Chondrocyte (in vitro differentiated cells): ENCODE results near the gene DIRAS3. TPM values are rescaled to one million over a fixed set of nuclear protein-coding genes. Genes with fewer than 3 reads are reported as not detected.

Experiments used
- DNase-seq: peaks from one replicate; pipeline ENCODE4 v3.0.0; 2021; ENCODE audit warnings: mixed read lengths, low spot score
- H3K27ac Mint-ChIP-seq: one replicate; pipeline ENCODE4 v1.8.0; 2021; ENCODE audit warnings: mild to moderate bottlenecking, moderate library complexity, mixed read lengths; ENCODE audit not compliant: unreplicated experiment
- H3K27me3 Mint-ChIP-seq: 2 replicates; pipeline ENCODE4 v1.8.0; 2021; ENCODE audit warnings: low read depth, mixed read lengths
- H3K36me3 Mint-ChIP-seq: 2 replicates; pipeline ENCODE4 v1.8.0; 2021; ENCODE audit warnings: low read depth, mixed read lengths
- H3K4me1 Mint-ChIP-seq: 2 replicates; pipeline ENCODE4 v1.8.0; 2021; ENCODE audit warnings: low read depth, mild to moderate bottlenecking, mixed read lengths
- H3K4me3 Mint-ChIP-seq: one replicate; pipeline ENCODE4 v1.8.0; 2021; ENCODE audit warnings: mild to moderate bottlenecking, moderate library complexity, mixed read lengths; ENCODE audit not compliant: unreplicated experiment
- H3K9me3 Mint-ChIP-seq: 2 replicates; pipeline ENCODE4 v1.8.0; 2021; ENCODE audit warnings: low read depth, mixed read lengths
- CTCF ChIP-seq: fragments of 200-600 bp; sonication (generic); IDR thresholded peaks from 2 replicates; pipeline ENCODE4 v1.5.0; 2021; ENCODE audit warnings: antibody characterized with exemption, mild to moderate bottlenecking, moderate library complexity
- total RNA-seq: library from RNA; stranded (reverse); gene quantifications from 3 replicates; pipeline ENCODE4 v1.2.1, GENCODE V29; 2021

The DIRAS3 gene
- total RNA-seq, 1 donor from 2014 or later = 0.30 TPM

- Mint-ChIP-seq H3K4me3 (no peak overlapping the region), H3K27me3 (no peaks in the 10 kb centered on the region), H3K9me3 (peaks cover 39% of the 10 kb centered on the region), H3K4me1 (no peaks in the 10 kb centered on the region), H3K36me3 (peaks cover 7% of the 10 kb centered on the region), H3K27ac (no peak overlapping the region)
- no peak for DNase-seq
- TF ChIP-seq CTCF = no peak
Observed at GRCh38 chr1:67997746-67998145, 52.7 kb downstream of the DIRAS3 start.

Other genes starting within 250 kb of the DIRAS3 start
- 78.2 to 93.0 TPM (median 91.5 TPM) in 3 replicates for gene GNG12, start 217.2 kb downstream of the DIRAS3 start, total RNA-seq
- 149 to 207 TPM (median 160 TPM) in 3 replicates for gene WLS, start 181.9 kb upstream of the DIRAS3 start, total RNA-seq